ENCODE data around the gene TTLL1.

GRCh38 chr22:43079742-43080141, 9.4 kb downstream of the TTLL1 start:
- TF ChIP-seq, protein P1, sequence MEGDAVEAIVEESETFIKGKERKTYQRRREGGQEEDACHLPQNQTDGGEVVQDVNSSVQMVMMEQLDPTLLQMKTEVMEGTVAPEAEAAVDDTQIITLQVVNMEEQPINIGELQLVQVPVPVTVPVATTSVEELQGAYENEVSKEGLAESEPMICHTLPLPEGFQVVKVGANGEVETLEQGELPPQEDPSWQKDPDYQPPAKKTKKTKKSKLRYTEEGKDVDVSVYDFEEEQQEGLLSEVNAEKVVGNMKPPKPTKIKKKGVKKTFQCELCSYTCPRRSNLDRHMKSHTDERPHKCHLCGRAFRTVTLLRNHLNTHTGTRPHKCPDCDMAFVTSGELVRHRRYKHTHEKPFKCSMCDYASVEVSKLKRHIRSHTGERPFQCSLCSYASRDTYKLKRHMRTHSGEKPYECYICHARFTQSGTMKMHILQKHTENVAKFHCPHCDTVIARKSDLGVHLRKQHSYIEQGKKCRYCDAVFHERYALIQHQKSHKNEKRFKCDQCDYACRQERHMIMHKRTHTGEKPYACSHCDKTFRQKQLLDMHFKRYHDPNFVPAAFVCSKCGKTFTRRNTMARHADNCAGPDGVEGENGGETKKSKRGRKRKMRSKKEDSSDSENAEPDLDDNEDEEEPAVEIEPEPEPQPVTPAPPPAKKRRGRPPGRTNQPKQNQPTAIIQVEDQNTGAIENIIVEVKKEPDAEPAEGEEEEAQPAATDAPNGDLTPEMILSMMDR (conservative IDR thresholded peaks at IDR 0.05; ENCODE audit: low read depth, low read length), result no peak
- no peak for TF ChIP-seq SMC3 (IDR thresholded peaks at IDR 0.05; ENCODE audit: low read depth, low read length)
- TF ChIP-seq BHLHE40 (IDR thresholded peaks at IDR 0.05; ENCODE audit: low read depth, low read length), result no peak
